CD4-positive, alpha-beta T cell treated with Interleukin-17A for 4 hours (primary cell): Measurements from ENCODE around the gene TSTD1.

Source experiments
- DNase-seq: peaks from one replicate; pipeline ENCODE4 v3.0.0-alpha.2; 2020; ENCODE audit warnings: mixed read lengths

Gene TSTD1

GRCh38 chr1:161038523-161039153, at the start of gene TSTD1:
Gene TSTD1 (minus strand): TSS chr1:161038964. CDS start chr1:161038889, 75 bp downstream.
- peak; percentile 90 for DNase-seq

- DNase-seq: no peak
These were observed 47.7 kb upstream of the TSTD1 start for GRCh38 chr1:161086457-161086856.

- no peak for DNase-seq
These were observed 46.4 kb upstream of the TSTD1 start for GRCh38 chr1:161085165-161085564.

- no peak for DNase-seq
These were observed 45.8 kb upstream of the TSTD1 start for GRCh38 chr1:161084597-161084988.

GRCh38 chr1:161083748-161084596, 45.2 kb upstream of the TSTD1 start:
- no peak for DNase-seq

GRCh38 chr1:161082996-161083747, 44.4 kb upstream of the TSTD1 start:
- no peak for DNase-seq

GRCh38 chr1:161082483-161082882, 43.7 kb upstream of the TSTD1 start:
- no peak for DNase-seq

- DNase-seq: no peak
These were observed 42.8 kb upstream of the TSTD1 start for GRCh38 chr1:161081519-161081918.

- no peak for DNase-seq
These were observed 42.0 kb upstream of the TSTD1 start for GRCh38 chr1:161080441-161081405.

GRCh38 chr1:161079436-161080110, 40.8 kb upstream of the TSTD1 start:
- no peak for DNase-seq

GRCh38 chr1:161077426-161077825, 38.7 kb upstream of the TSTD1 start:
- DNase-seq: no peak

- no peak for DNase-seq
These were observed 37.6 kb upstream of the TSTD1 start for GRCh38 chr1:161076410-161076809.

GRCh38 chr1:161074676-161075368, 36.1 kb upstream of the TSTD1 start:
- no peak for DNase-seq

GRCh38 chr1:161073474-161074121, 34.8 kb upstream of the TSTD1 start:
- no peak for DNase-seq

- no peak for DNase-seq
These were observed 34.1 kb upstream of the TSTD1 start for GRCh38 chr1:161072751-161073449.

- peak; percentile 68 for DNase-seq
These were observed 33.2 kb upstream of the TSTD1 start for GRCh38 chr1:161071886-161072371.

- peak; percentile 21 for DNase-seq
These were observed 32.0 kb upstream of the TSTD1 start for GRCh38 chr1:161070761-161071160.

GRCh38 chr1:161069731-161070270, 31.0 kb upstream of the TSTD1 start, which contains the start of gene ARHGAP30:
Gene ARHGAP30 (minus strand): TSS chr1:161069891. CDS start chr1:161069624, 267 bp downstream.
- DNase-seq: peak; percentile 89

GRCh38 chr1:161069241-161069640, 30.5 kb upstream of the TSTD1 start:
- peak; percentile 40 for DNase-seq
